PC-9 (cell line): ENCODE results near the gene MATN1. TPM values are rescaled to one million over a fixed set of nuclear protein-coding genes. Genes with fewer than 3 reads are reported as not detected.

ENCODE experiments used
- BruUV-seq: library from RNA; stranded (reverse); fragments of 400-500 nt; replicated peaks from 2 replicates; lab custom pipeline; 2021; lab: Mats Ljungman, UMichigan
- CTCF ChIA-PET: fragments of 300-600 bp; sonication (Branson Sonifier 250); formaldehyde crosslinking; loops from one replicate; lab custom pipeline; 2022; ENCODE audit warnings: antibody characterized with exemption; lab: Charles Lee
- POLR2A ChIA-PET: fragments of 300-600 bp; sonication (Branson Sonifier 250); formaldehyde crosslinking; loops from one replicate; lab custom pipeline; 2022; ENCODE audit warnings: antibody characterized with exemption; ENCODE audit not compliant: unreplicated experiment; lab: Charles Lee
- DNase-seq, 2 experiments: peaks; one replicate each; pipeline versions ENCODE4 v3.0.0 to v3.0.0-alpha.2; 2015 to 2022; ENCODE audit warnings: mixed read lengths in 1 of 2
- H2AFZ ChIP-seq: fragments of 200-600 bp; sonication (generic); 2 replicates; pipeline ENCODE4 v1.8.1; 2017; ENCODE audit warnings: antibody characterized with exemption
- H3F3A ChIP-seq: fragments of 200-600 bp; sonication (generic); 2 replicates; pipeline ENCODE4 v1.8.1; 2017; ENCODE audit warnings: antibody characterized with exemption, mild to moderate bottlenecking, low read depth; ENCODE audit not compliant: insufficient read depth
- H3K27ac ChIP-seq: fragments of 200-600 bp; sonication (generic); 2 replicates; pipeline ENCODE4 v1.6.1; 2016; ENCODE audit warnings: mixed run types
- H3K27me3 ChIP-seq: fragments of 200-600 bp; sonication (generic); 2 replicates; pipeline ENCODE4 v1.6.1; 2016; ENCODE audit warnings: low read depth, mixed run types; ENCODE audit not compliant: insufficient read depth
- H3K36me3 ChIP-seq: fragments of 200-600 bp; sonication (generic); 2 replicates; pipeline ENCODE4 v1.6.1; 2016; ENCODE audit warnings: low read depth, mixed run types
- H3K4me1 ChIP-seq: fragments of 200-600 bp; sonication (generic); replicated peaks from 2 replicates; pipeline ENCODE4 v1.6.1; 2016; ENCODE audit warnings: mixed run types; ENCODE audit not compliant: insufficient read depth
- H3K4me2 ChIP-seq: fragments of 200-600 bp; sonication (generic); 2 replicates; pipeline ENCODE4 v1.6.1; 2017; ENCODE audit warnings: mixed run types
- H3K4me3 ChIP-seq: fragments of 200-600 bp; sonication (generic); 2 replicates; pipeline ENCODE4 v1.6.1; 2016; ENCODE audit warnings: mixed run types
- H3K79me2 ChIP-seq: fragments of 200-600 bp; sonication (generic); 2 replicates; pipeline ENCODE4 v1.6.1; 2017; ENCODE audit warnings: low read depth, mixed run types
- H3K9me2 ChIP-seq: fragments of 200-600 bp; sonication (generic); 2 replicates; pipeline ENCODE4 v1.8.1; 2017; ENCODE audit warnings: mild to moderate bottlenecking; ENCODE audit not compliant: insufficient read depth
- H3K9me3 ChIP-seq: fragments of 200-600 bp; sonication (generic); 2 replicates; pipeline ENCODE4 v1.8.1; 2016; ENCODE audit warnings: low read depth; ENCODE audit not compliant: insufficient read depth
- H4K20me1 ChIP-seq: fragments of 200-600 bp; sonication (generic); 2 replicates; pipeline ENCODE4 v1.8.1; 2017; ENCODE audit not compliant: insufficient read depth
- CTCF ChIP-seq: fragments of 200-600 bp; sonication (generic); conservative IDR thresholded peaks from 2 replicates; pipeline ENCODE4 v1.6.1; 2017; ENCODE audit warnings: mixed run types, antibody characterized with exemption, mild to moderate bottlenecking, moderate library complexity
- EZH2 ChIP-seq: fragments of 200-600 bp; sonication (generic); IDR thresholded peaks from 2 replicates; pipeline ENCODE4 v1.8.0; 2017; ENCODE audit warnings: antibody characterized with exemption, low read depth
- intact Hi-C: fragments of 100-400 bp; cut with micrococcal nuclease; formaldehyde crosslinking; loops from one replicate; pipeline ENCODE4 v1.10.0; 2022; ENCODE audit not compliant: unreplicated experiment
- total RNA-seq: library from RNA; stranded (reverse); gene quantifications from 2 replicates; pipeline ENCODE4 v1.2.3, GENCODE V29; 2021

MATN1 gene
- total RNA-seq, 1 experiment from 2014 or later, result 0.37 TPM

GRCh38 chr1:30681782-30682181 lies 41.6 kb downstream of the MATN1 start:
- Histone ChIP-seq H4K20me1 (no peaks in the 10 kb centered on the region), H3K27me3 (no peaks in the 10 kb centered on the region), H3K4me3 (no peak overlapping the region), H3K4me2 (no peak overlapping the region), H3K9me3 (no peaks in the 10 kb centered on the region), H3K9me2 (no peaks in the 10 kb centered on the region), H2AFZ (no peak overlapping the region), H3K4me1 (peaks cover 7% of the 10 kb centered on the region; the same call in 1 of the 2 replicates), H3K27ac (no peak overlapping the region), H3K36me3 (no peaks in the 10 kb centered on the region), H3K79me2 (no peaks in the 10 kb centered on the region), H3F3A (no peaks in the 10 kb centered on the region)
- no peak for TF ChIP-seq CTCF
- no peak for TF ChIP-seq EZH2
- POLR2A ChIA-PET, result interaction anchor here (0.6 kb wide), 1 partner anchor 140 kb away, joined by 3 read pairs; no protein-coding TSS in a partner anchor
- BruUV-seq, result no TSS peak
- no peak for DNase-seq
- CTCF ChIA-PET, result no interaction called here
- intact Hi-C loops, result no loop called here

GRCh38 chr1:30680879-30681278 lies 42.5 kb downstream of the MATN1 start:
- Histone ChIP-seq H3K4me1 (peaks cover 7% of the 10 kb centered on the region), H3K4me3 (no peak overlapping the region), H3K27ac (no peak overlapping the region), H3K9me3 (no peaks in the 10 kb centered on the region), H3K36me3 (no peaks in the 10 kb centered on the region), H4K20me1 (no peaks in the 10 kb centered on the region), H3K4me2 (no peak overlapping the region), H3K9me2 (no peaks in the 10 kb centered on the region), H2AFZ (no peak overlapping the region), H3K79me2 (no peaks in the 10 kb centered on the region), H3F3A (no peaks in the 10 kb centered on the region), H3K27me3 (no peaks in the 10 kb centered on the region)
- CTCF ChIA-PET, result no interaction called here
- no peak for DNase-seq
- intact Hi-C loops, result no loop called here
- POLR2A ChIA-PET, result no interaction called here
- TF ChIP-seq CTCF (no peak), EZH2 (no peak)
- no TSS peak for BruUV-seq

- H3K36me3 ChIP-seq, result no peaks in the 10 kb centered on the region
- no peak overlapping the region for H3K27ac ChIP-seq
- peaks cover 10% of the 10 kb centered on the region for H3K4me1 ChIP-seq
- no peaks in the 10 kb centered on the region for H3K79me2 ChIP-seq
- TF ChIP-seq EZH2 (no peak), CTCF (no peak)
- H2AFZ ChIP-seq, result no peak overlapping the region
- no peak overlapping the region for H3K4me2 ChIP-seq
- ChIA-PET CTCF (no interaction called here), POLR2A (no interaction called here)
- H3K4me3 ChIP-seq, result no peak overlapping the region
- intact Hi-C loops, result no loop called here
- H3K9me2 ChIP-seq, result no peaks in the 10 kb centered on the region
- BruUV-seq, result no TSS peak
- H3K27me3 ChIP-seq, result no peaks in the 10 kb centered on the region
- no peaks in the 10 kb centered on the region; the same call in 1 of the 2 replicates for H3F3A ChIP-seq
- no peak for DNase-seq
- H3K9me3 ChIP-seq, result no peaks in the 10 kb centered on the region
- H4K20me1 ChIP-seq, result no peaks in the 10 kb centered on the region
These were observed 43.0 kb downstream of the MATN1 start for GRCh38 chr1:30680429-30680828.
